HepG2 (cell line): ENCODE results near the gene TENM3.

ENCODE experiments used
- ADNP ChIP-seq: sonication (generic); formaldehyde crosslinking; IDR thresholded peaks from 2 replicates; pipeline ENCODE4 v1.4.0; 2020; ENCODE audit warnings: missing genetic modification reagents
- CHCHD3 ChIP-seq: sonication (generic); formaldehyde crosslinking; IDR thresholded peaks from 2 replicates; pipeline ENCODE4 v1.8.0; 2022; ENCODE audit warnings: mild to moderate bottlenecking, missing genetic modification reagents, moderate library complexity
- FOXK2 ChIP-seq: fragments of 450-650 bp; IDR thresholded peaks from 2 replicates; pipeline ENCODE4 v1.6.1; 2016
- HDAC1 ChIP-seq: sonication (generic); formaldehyde crosslinking; IDR thresholded peaks from 2 replicates; pipeline ENCODE4 v1.5.1; 2020; ENCODE audit warnings: mild to moderate bottlenecking, missing genetic modification reagents
- MATR3 ChIP-seq: sonication (generic); formaldehyde crosslinking; IDR thresholded peaks from 2 replicates; pipeline ENCODE4 v1.4.0; 2020; ENCODE audit warnings: missing genetic modification reagents
- MYC ChIP-seq: sonication (generic); formaldehyde crosslinking; IDR thresholded peaks from 2 replicates; pipeline ENCODE4 v1.9.0; 2021; ENCODE audit warnings: missing genetic modification reagents, borderline replicate concordance
- NFE2L1 ChIP-seq: sonication (generic); formaldehyde crosslinking; IDR thresholded peaks from 2 replicates; pipeline ENCODE4 v1.4.0; 2020; ENCODE audit warnings: missing genetic modification reagents, mild to moderate bottlenecking, borderline replicate concordance
- PHF21A ChIP-seq: sonication (generic); formaldehyde crosslinking; IDR thresholded peaks from 2 replicates; pipeline ENCODE4 v1.5.0; 2020; ENCODE audit warnings: mild to moderate bottlenecking, missing genetic modification reagents
- ZNF251 ChIP-seq: sonication (generic); formaldehyde crosslinking; IDR thresholded peaks from 2 replicates; pipeline ENCODE4 v1.9.0; 2021; ENCODE audit warnings: mild to moderate bottlenecking, missing genetic modification reagents
- ZNF777 ChIP-seq: sonication (generic); formaldehyde crosslinking; IDR thresholded peaks from 2 replicates; pipeline ENCODE4 v1.4.0; 2020; ENCODE audit warnings: missing genetic modification reagents
- TF ChIP-seq, protein P1 (sequence below): fragments of 450-650 bp; IDR thresholded peaks from 2 replicates; pipeline ENCODE4 v1.6.1; 2017; ENCODE audit warnings: mild to moderate bottlenecking
- TF ChIP-seq, protein P2 (sequence below), 2 experiments: sonication (generic) in 1 of 2; formaldehyde crosslinking in 1 of 2; IDR thresholded peaks; 2 replicates each; pipeline versions ENCODE4 v1.6.1 to v1.9.0; 2014 to 2022; ENCODE audit warnings: antibody characterized with exemption in 1 of 2, borderline replicate concordance in 1 of 2, inconsistent platforms in 1 of 2, low read depth in 1 of 2, missing genetic modification reagents in 1 of 2
- TF ChIP-seq, protein P3 (sequence below): sonication (generic); formaldehyde crosslinking; IDR thresholded peaks from 2 replicates; pipeline ENCODE4 v1.5.0; 2020; ENCODE audit warnings: mild to moderate bottlenecking, missing genetic modification reagents, moderate library complexity

DNA sequence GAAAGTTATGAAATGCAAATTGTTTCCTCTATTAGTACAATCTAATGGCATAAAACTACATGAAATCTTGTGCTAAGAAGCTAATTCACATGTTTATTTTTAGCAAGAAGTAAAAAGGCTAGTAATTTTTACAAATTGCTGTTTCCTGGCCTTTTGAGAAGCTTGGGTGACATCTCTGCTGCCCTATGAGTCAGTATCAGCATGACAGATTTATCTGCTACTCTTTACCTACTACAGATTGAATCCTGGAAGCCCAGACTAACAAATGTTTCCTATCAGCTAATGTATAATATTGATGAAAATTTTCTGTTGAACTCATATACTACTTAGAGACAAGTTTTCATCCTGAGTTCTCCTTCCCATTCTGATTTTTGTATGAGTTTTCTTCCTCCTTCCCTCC is 441.6 kb downstream of the TENM3 start:
- TF ChIP-seq, protein P1, sequence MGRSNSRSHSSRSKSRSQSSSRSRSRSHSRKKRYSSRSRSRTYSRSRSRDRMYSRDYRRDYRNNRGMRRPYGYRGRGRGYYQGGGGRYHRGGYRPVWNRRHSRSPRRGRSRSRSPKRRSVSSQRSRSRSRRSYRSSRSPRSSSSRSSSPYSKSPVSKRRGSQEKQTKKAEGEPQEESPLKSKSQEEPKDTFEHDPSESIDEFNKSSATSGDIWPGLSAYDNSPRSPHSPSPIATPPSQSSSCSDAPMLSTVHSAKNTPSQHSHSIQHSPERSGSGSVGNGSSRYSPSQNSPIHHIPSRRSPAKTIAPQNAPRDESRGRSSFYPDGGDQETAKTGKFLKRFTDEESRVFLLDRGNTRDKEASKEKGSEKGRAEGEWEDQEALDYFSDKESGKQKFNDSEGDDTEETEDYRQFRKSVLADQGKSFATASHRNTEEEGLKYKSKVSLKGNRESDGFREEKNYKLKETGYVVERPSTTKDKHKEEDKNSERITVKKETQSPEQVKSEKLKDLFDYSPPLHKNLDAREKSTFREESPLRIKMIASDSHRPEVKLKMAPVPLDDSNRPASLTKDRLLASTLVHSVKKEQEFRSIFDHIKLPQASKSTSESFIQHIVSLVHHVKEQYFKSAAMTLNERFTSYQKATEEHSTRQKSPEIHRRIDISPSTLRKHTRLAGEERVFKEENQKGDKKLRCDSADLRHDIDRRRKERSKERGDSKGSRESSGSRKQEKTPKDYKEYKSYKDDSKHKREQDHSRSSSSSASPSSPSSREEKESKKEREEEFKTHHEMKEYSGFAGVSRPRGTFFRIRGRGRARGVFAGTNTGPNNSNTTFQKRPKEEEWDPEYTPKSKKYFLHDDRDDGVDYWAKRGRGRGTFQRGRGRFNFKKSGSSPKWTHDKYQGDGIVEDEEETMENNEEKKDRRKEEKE = no peak
- no peak for TF ChIP-seq MATR3 (CRISPR knock-in tag)
- TF ChIP-seq, protein P2, sequence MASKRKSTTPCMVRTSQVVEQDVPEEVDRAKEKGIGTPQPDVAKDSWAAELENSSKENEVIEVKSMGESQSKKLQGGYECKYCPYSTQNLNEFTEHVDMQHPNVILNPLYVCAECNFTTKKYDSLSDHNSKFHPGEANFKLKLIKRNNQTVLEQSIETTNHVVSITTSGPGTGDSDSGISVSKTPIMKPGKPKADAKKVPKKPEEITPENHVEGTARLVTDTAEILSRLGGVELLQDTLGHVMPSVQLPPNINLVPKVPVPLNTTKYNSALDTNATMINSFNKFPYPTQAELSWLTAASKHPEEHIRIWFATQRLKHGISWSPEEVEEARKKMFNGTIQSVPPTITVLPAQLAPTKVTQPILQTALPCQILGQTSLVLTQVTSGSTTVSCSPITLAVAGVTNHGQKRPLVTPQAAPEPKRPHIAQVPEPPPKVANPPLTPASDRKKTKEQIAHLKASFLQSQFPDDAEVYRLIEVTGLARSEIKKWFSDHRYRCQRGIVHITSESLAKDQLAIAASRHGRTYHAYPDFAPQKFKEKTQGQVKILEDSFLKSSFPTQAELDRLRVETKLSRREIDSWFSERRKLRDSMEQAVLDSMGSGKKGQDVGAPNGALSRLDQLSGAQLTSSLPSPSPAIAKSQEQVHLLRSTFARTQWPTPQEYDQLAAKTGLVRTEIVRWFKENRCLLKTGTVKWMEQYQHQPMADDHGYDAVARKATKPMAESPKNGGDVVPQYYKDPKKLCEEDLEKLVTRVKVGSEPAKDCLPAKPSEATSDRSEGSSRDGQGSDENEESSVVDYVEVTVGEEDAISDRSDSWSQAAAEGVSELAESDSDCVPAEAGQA (IDR thresholded peaks at IDR 0.05; ENCODE audit: low read depth) = no peak
- TF ChIP-seq, protein P2 (CRISPR knock-in tag; IDR thresholded peaks at IDR 0.05; ENCODE audit: borderline replicate concordance) = no peak
- no peak for TF ChIP-seq ADNP (CRISPR knock-in tag)
- no peak for TF ChIP-seq HDAC1 (CRISPR knock-in tag)
- TF ChIP-seq FOXK2 = no peak
- no peak for TF ChIP-seq ZNF251
- no peak for TF ChIP-seq ZNF777 (CRISPR knock-in tag)
- no peak for TF ChIP-seq NFE2L1 (CRISPR knock-in tag)
- TF ChIP-seq CHCHD3 = no peak
- TF ChIP-seq PHF21A (CRISPR knock-in tag) = no peak
- TF ChIP-seq, protein P3, sequence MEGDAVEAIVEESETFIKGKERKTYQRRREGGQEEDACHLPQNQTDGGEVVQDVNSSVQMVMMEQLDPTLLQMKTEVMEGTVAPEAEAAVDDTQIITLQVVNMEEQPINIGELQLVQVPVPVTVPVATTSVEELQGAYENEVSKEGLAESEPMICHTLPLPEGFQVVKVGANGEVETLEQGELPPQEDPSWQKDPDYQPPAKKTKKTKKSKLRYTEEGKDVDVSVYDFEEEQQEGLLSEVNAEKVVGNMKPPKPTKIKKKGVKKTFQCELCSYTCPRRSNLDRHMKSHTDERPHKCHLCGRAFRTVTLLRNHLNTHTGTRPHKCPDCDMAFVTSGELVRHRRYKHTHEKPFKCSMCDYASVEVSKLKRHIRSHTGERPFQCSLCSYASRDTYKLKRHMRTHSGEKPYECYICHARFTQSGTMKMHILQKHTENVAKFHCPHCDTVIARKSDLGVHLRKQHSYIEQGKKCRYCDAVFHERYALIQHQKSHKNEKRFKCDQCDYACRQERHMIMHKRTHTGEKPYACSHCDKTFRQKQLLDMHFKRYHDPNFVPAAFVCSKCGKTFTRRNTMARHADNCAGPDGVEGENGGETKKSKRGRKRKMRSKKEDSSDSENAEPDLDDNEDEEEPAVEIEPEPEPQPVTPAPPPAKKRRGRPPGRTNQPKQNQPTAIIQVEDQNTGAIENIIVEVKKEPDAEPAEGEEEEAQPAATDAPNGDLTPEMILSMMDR (CRISPR knock-in tag) = no peak
- TF ChIP-seq MYC (CRISPR knock-in tag) = no peak
